Endothelial cell of umbilical vein (primary cell): ENCODE results near the gene ST3GAL4.

ENCODE experiments used
- CTCF ChIP-seq, 2 donors: IDR thresholded peaks; 1 replicate in 1 of 2; 2 replicates in 1 of 2; pipeline ENCODE4 v1.5.1; 2011; ENCODE audit warnings: low read length in 2 of 2, mild to moderate bottlenecking in 2 of 2, moderate library complexity in 2 of 2, control low read depth in 1 of 2, inconsistent platforms in 1 of 2, low read depth in 1 of 2; ENCODE audit not compliant: insufficient read depth in 1 of 2; ENCODE audit errors: extremely low read depth in 1 of 2
- EZH2 ChIP-seq: IDR thresholded peaks from 2 replicates; pipeline ENCODE4 v1.6.1; 2012; ENCODE audit warnings: borderline replicate concordance, low read depth, mild to moderate bottlenecking, moderate library complexity, low read length, inconsistent platforms; ENCODE audit not compliant: severe bottlenecking
- GATA2 ChIP-seq: IDR thresholded peaks from 2 replicates; pipeline ENCODE4 v1.7.0; 2011; ENCODE audit warnings: low read depth, mild to moderate bottlenecking, moderate library complexity, mixed read lengths, low read length; ENCODE audit not compliant: insufficient read length, insufficient read depth
- JUN ChIP-seq: IDR thresholded peaks from 2 replicates; pipeline ENCODE4 v1.6.1; 2011; ENCODE audit warnings: borderline replicate concordance, low read depth; ENCODE audit not compliant: insufficient read length, insufficient read depth
- POLR2A ChIP-seq: IDR thresholded peaks from 2 replicates; pipeline ENCODE4 v1.6.1; 2012; ENCODE audit warnings: low read depth, mild to moderate bottlenecking, control low read depth, low read length
- POLR2AphosphoS5 ChIP-seq: IDR thresholded peaks from 2 replicates; pipeline ENCODE4 v1.6.1; 2012; ENCODE audit warnings: low read depth, mild to moderate bottlenecking, control low read depth, low read length, moderate library complexity; ENCODE audit not compliant: insufficient read depth

GRCh38 chr11:126310200-126310991 lies 45.1 kb upstream of the ST3GAL4 start:
- TF ChIP-seq JUN (no peak), CTCF (IDR thresholded peaks at IDR 0.05; ENCODE audit: extremely low read depth in 1 of 2, insufficient read depth in 1 of 2, low read depth in 1 of 2, low read length in 2 of 2) (peak; percentile 89 to 91), POLR2A (no peak), POLR2AphosphoS5 (peak; percentile 49), EZH2 (no peak), GATA2 (no peak)
